RWPE2 (cell line): ENCODE results near the gene CLEC1B.
"Not testable (repeated sequence)": the region's sequence is repeated elsewhere in the genome, so short reads cannot be mapped to it uniquely, and the experiment has no call there.

Experiments used
- ATAC-seq: fragments of 200-7000 bp; cut with Tn5 transposase; 3 replicates; pipeline ENCODE4 v1.9.1; 2021; ENCODE audit warnings: low read depth
- DNase-seq: peaks from one replicate; pipeline ENCODE4 v3.0.0-alpha.2; 2020; ENCODE audit warnings: low spot score
- H3K27ac ChIP-seq: fragments of 450-650 bp; 2 replicates; pipeline ENCODE4 v1.5.1; 2017; ENCODE audit warnings: mild to moderate bottlenecking; ENCODE audit not compliant: poor library complexity, severe bottlenecking
- H3K27me3 ChIP-seq: fragments of 250-450 bp; sonication (Bioruptor Pico); 2 replicates; pipeline ENCODE4 v1.5.1; 2021; ENCODE audit warnings: mild to moderate bottlenecking, moderate library complexity; ENCODE audit not compliant: insufficient read depth, poor library complexity, severe bottlenecking
- H3K36me3 ChIP-seq: fragments of 250-450 bp; sonication (Bioruptor Pico); 2 replicates; pipeline ENCODE4 v1.5.1; 2020; ENCODE audit warnings: low read depth, mild to moderate bottlenecking, moderate library complexity
- H3K4me1 ChIP-seq: fragments of 250-450 bp; sonication (Bioruptor Pico); 2 replicates; pipeline ENCODE4 v1.5.1; 2021; ENCODE audit warnings: mild to moderate bottlenecking, moderate library complexity; ENCODE audit not compliant: insufficient read depth, poor library complexity, severe bottlenecking
- H3K4me3 ChIP-seq: fragments of 250-450 bp; sonication (Bioruptor Pico); 2 replicates; pipeline ENCODE4 v1.5.1; 2021; ENCODE audit warnings: mild to moderate bottlenecking, moderate library complexity; ENCODE audit not compliant: severe bottlenecking
- H3K9me3 ChIP-seq: fragments of 250-450 bp; sonication (Bioruptor Pico); 2 replicates; pipeline ENCODE4 v1.5.1; 2021; ENCODE audit warnings: mild to moderate bottlenecking, moderate library complexity; ENCODE audit not compliant: severe bottlenecking
- CTCF ChIP-seq: fragments of 450-650 bp; IDR thresholded peaks from one replicate; pipeline ENCODE4 v1.5.1; 2017; ENCODE audit warnings: mild to moderate bottlenecking, moderate library complexity; ENCODE audit not compliant: poor library complexity, severe bottlenecking

Gene CLEC1B

GRCh38 chr12:9969673-9970072, 29.2 kb downstream of the CLEC1B start:
- DNase-seq (no peak), ATAC-seq (no peak)
- H3K36me3 ChIP-seq = no peaks in the 10 kb centered on the region
- H3K27me3 ChIP-seq = no peaks in the 10 kb centered on the region
- no peak for TF ChIP-seq CTCF
- no peaks in the 10 kb centered on the region for H3K4me1 ChIP-seq
- H3K9me3 ChIP-seq = no peaks in the 10 kb centered on the region
- H3K27ac ChIP-seq = no peak overlapping the region
- no peak overlapping the region for H3K4me3 ChIP-seq

- no peak for ATAC-seq
- no peaks in the 10 kb centered on the region for H3K36me3 ChIP-seq
- DNase-seq = no peak
- TF ChIP-seq CTCF = no peak
- H3K4me1 ChIP-seq = no peaks in the 10 kb centered on the region
- no peak overlapping the region for H3K27ac ChIP-seq
- no peak overlapping the region for H3K4me3 ChIP-seq
- no peaks in the 10 kb centered on the region for H3K27me3 ChIP-seq
- no peaks in the 10 kb centered on the region for H3K9me3 ChIP-seq
These were observed 37.0 kb downstream of the CLEC1B start for GRCh38 chr12:9961901-9962300.

GRCh38 chr12:9961106-9961505, 37.8 kb downstream of the CLEC1B start:
- H3K27me3 ChIP-seq = no peaks in the 10 kb centered on the region
- DNase-seq = no peak
- H3K36me3 ChIP-seq = no peaks in the 10 kb centered on the region
- H3K27ac ChIP-seq = no peak overlapping the region
- ATAC-seq = no peak
- no peak for TF ChIP-seq CTCF
- H3K9me3 ChIP-seq = no peaks in the 10 kb centered on the region
- no peaks in the 10 kb centered on the region for H3K4me1 ChIP-seq
- H3K4me3 ChIP-seq = no peak overlapping the region

GRCh38 chr12:9960590-9960989, 38.3 kb downstream of the CLEC1B start:
- TF ChIP-seq CTCF = no peak
- Histone ChIP-seq H3K4me1 (no peaks in the 10 kb centered on the region), H3K27ac (no peak overlapping the region), H3K27me3 (no peaks in the 10 kb centered on the region), H3K9me3 (no peaks in the 10 kb centered on the region), H3K4me3 (no peak overlapping the region), H3K36me3 (no peaks in the 10 kb centered on the region)
- no peak for DNase-seq
- no peak for ATAC-seq

DNA sequence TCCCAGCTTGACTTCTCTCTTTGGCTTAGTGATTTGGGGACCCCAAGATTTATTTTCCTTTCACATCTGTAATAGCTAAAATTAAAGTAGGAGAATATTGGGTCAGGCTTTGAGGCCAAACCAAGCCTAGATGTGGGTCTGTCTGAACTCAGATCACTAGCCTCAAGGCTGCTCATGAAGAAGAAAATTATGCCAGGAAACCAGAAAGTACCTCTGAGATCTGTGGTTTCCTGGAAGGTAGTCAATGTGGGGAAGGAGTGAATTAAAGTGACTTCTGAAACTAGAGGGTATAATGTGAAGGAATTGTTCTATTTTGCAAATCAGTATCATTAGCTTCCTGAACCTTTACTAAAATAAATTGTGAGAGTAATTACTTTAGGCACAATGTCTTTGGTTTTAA, 41.1 kb downstream of the CLEC1B start:
- no peaks in the 10 kb centered on the region for H3K9me3 ChIP-seq
- H3K4me3 ChIP-seq = no peak overlapping the region
- H3K27ac ChIP-seq = no peak overlapping the region
- no peak for DNase-seq
- ATAC-seq = no peak
- TF ChIP-seq CTCF = no peak
- no peaks in the 10 kb centered on the region for H3K36me3 ChIP-seq
- H3K27me3 ChIP-seq = no peaks in the 10 kb centered on the region
- no peaks in the 10 kb centered on the region for H3K4me1 ChIP-seq

- not testable (repeated sequence) for ATAC-seq, H3K4me3 ChIP-seq, DNase-seq, H3K36me3 ChIP-seq, H3K4me1 ChIP-seq, H3K27ac ChIP-seq, H3K9me3 ChIP-seq, H3K27me3 ChIP-seq
These were observed 45.8 kb downstream of the CLEC1B start for GRCh38 chr12:9952954-9953729.
